Natural killer cell treated with Interleukin-12 subunit alpha and Interleukin-12 subunit beta and Interleukin-15 and Interleukin-18, amount 100 ng/mL, for 72 hours (primary cell): ENCODE results near the gene SUPT6H. TPM values are rescaled to one million over a fixed set of nuclear protein-coding genes. Genes with fewer than 3 reads are reported as not detected.
A peak's percentile ranks its signal among the peaks of the same experiment; 100 is the strongest.
"Not testable (repeated sequence)": the region's sequence is repeated elsewhere in the genome, so short reads cannot be mapped to it uniquely, and the experiment has no call there.

ENCODE experiments used
- ATAC-seq, 2 donors: fragments of 150-1000 bp; cut with Tn5 transposase in 1 of 2; sonication (Bioruptor Pico), chemical (Tn5 transposase) in 1 of 2; 2 replicates each; pipeline ENCODE4 v1.10.0; 2021
- DNase-seq: peaks from one replicate; pipeline ENCODE4 v3.0.0; 2022; ENCODE audit warnings: low spot score
- H3K27ac Mint-ChIP-seq, 2 donors: 1 replicate in 1 of 2; 2 replicates in 1 of 2; pipeline ENCODE4 v1.8.0; 2022; ENCODE audit warnings: mixed read lengths in 2 of 2, mild to moderate bottlenecking in 1 of 2, moderate library complexity in 1 of 2
- H3K27me3 Mint-ChIP-seq, 2 donors: 1 replicate in 1 of 2; 2 replicates in 1 of 2; pipeline ENCODE4 v1.8.0; 2022; ENCODE audit warnings: mixed read lengths in 2 of 2
- H3K36me3 Mint-ChIP-seq: one replicate; pipeline ENCODE4 v1.8.0; 2022; ENCODE audit warnings: mixed read lengths
- H3K4me1 Mint-ChIP-seq, 2 donors: 1 replicate in 1 of 2; 2 replicates in 1 of 2; pipeline ENCODE4 v1.8.0; 2022; ENCODE audit warnings: low read depth in 2 of 2, mixed read lengths in 2 of 2, mild to moderate bottlenecking in 1 of 2
- H3K4me3 Mint-ChIP-seq: one replicate; pipeline ENCODE4 v1.8.0; 2022; ENCODE audit warnings: mixed read lengths
- H3K9me3 Mint-ChIP-seq: 2 replicates; pipeline ENCODE4 v1.8.0; 2022; ENCODE audit warnings: mixed read lengths
- total RNA-seq, 2 donors: library from RNA; stranded (reverse); gene quantifications; one replicate each; pipeline ENCODE4 v1.2.3, GENCODE V29; 2022

SUPT6H gene
- total RNA-seq, 2 donors from 2014 or later, result 118 to 133 TPM

DNA sequence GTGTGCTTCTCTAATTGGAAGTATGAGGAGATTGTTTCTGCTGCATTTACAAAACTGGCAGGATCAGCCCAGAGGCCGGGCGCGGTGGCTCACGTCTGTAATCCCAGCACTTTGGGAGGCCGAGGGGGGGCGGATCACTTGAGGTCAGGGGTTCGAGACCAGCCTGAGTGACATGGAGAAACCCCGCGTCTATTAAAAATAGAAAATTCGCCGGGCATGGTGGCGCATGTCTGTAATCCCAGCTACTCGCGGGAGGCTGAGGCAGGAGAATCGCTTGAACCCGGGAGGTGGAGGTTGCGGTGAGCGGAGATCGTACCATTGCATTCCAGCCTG is 59.0 kb downstream of the SUPT6H start:
- Mint-ChIP-seq H3K4me3 (peak overlapping the region; percentile 97), H3K36me3 (peaks cover 34% of the 10 kb centered on the region), H3K27ac (peak overlapping the region; percentile 93 to 97), H3K4me1 (peaks cover 58% of the 10 kb centered on the region in 2 donors)
- not testable (repeated sequence) for ATAC-seq, H3K27me3 Mint-ChIP-seq, H3K9me3 Mint-ChIP-seq, DNase-seq

DNA sequence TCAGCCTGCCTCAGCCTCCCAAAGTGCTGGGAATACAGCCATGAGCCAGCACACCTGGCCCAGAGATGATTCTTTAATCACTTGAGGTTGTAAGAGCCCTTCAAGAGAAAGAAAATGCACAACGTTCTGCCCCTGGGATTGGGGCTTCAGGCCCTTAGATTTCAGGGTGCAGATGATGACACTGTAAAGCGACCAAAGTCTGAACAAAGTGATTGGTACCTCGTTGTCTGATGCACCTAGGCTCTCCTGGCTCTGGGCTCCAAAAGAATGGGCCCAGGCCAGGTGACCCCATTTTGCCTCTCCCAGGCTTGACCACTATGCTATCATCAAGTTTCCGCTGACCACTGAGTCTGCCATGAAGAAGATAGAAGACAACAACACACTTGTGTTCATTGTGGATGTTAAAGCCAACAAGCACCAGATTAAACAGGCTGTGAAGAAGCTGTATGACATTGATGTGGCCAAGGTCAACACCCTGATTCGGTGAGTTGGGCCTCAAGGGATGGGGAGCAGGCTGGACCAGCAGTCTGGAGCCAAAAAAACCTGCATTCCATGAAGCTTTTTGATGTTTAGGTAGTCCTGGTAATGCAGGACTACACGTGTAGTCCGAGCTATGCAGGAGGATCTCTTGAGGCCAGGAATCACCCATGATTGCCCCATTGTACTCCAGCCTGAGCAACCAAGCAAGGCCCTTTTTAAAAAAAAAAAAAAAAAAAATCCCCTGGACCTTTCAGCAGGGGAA is 60.6 kb downstream of the SUPT6H start:
- ATAC-seq (no peak), DNase-seq (no peak)
- Mint-ChIP-seq H3K27ac (peak overlapping the region in 1 of 2 donors; percentile 93), H3K9me3 (no peaks in the 10 kb centered on the region), H3K27me3 (no peaks in the 10 kb centered on the region), H3K4me1 (peaks cover 67 to 68% of the 10 kb centered on the region in 2 donors), H3K4me3 (peak overlapping the region; percentile 97), H3K36me3 (peaks cover 34% of the 10 kb centered on the region)

DNA sequence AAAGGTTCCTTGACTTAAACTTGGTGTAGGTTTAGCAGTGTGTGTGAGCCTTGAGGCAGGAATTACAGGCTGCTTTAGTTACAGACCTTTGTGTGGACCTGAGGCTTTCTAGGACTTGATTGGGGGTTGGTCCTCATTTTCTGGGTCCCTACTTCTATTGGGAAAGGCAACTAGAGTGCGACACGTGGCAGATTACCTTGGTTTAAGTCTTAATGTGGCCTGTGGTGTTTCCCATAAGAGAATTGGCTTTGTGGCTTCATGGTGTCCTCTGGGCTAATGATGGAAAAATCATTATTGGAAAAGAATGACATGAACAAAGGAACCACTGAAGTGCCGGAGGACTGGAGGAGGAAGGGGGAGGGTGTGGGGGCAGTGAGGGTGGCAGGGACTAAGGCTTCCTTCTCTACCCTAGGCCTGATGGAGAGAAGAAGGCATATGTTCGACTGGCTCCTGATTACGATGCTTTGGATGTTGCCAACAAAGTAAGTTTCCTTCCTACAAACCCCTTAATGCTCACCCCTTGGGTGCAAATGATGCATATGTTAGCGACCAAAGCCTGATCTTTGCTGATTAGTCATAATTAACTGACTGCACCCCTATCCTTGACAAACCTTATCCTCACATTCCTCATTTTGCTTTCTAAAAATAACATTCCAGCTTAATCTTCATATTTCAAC is 61.3 kb downstream of the SUPT6H start:
- Mint-ChIP-seq H3K4me3 (peak overlapping the region; percentile 97), H3K27me3 (no peaks in the 10 kb centered on the region), H3K4me1 (peaks cover 69 to 70% of the 10 kb centered on the region in 2 donors), H3K9me3 (no peaks in the 10 kb centered on the region), H3K27ac (peak overlapping the region in 1 of 2 donors; percentile 80), H3K36me3 (peaks cover 34% of the 10 kb centered on the region)
- ATAC-seq (no peak), DNase-seq (no peak)

DNA sequence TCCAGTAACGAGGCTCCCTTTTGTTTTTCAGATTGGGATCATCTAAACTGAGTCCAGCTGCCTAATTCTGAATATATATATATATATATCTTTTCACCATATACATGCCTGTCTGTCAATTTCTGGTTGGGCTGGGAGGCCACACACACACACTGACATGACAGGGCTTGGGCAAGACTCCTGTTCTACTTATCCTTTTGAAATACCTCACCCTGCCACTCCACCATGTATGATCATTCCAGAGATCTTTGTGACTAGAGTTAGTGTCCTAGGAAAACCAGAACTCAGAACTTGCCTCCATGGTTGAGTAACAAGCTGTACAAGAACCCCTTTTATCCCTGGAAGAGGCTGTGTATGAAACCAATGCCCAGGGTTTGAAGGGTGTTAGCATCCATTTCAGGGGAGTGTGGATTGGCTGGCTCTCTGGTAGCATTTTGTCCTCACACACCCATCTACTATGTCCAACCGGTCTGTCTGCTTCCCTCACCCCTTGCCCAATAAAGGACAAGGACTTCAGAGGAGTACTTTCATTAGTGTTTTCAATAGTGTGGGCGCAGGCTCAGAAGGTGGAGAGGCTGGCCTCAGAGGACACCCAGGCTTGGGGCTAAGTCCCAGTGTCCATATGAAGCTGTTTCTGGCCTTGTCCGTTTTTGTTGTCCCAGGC is 62.0 kb downstream of the SUPT6H start:
- H3K36me3 Mint-ChIP-seq, result peaks cover 34% of the 10 kb centered on the region
- not testable (repeated sequence) for DNase-seq, H3K9me3 Mint-ChIP-seq, ATAC-seq, H3K27me3 Mint-ChIP-seq
- peak overlapping the region; percentile 38 to 80 for H3K27ac Mint-ChIP-seq
- H3K4me3 Mint-ChIP-seq, result peak overlapping the region; percentile 97
- peaks cover 69 to 70% of the 10 kb centered on the region in 2 donors for H3K4me1 Mint-ChIP-seq

DNA sequence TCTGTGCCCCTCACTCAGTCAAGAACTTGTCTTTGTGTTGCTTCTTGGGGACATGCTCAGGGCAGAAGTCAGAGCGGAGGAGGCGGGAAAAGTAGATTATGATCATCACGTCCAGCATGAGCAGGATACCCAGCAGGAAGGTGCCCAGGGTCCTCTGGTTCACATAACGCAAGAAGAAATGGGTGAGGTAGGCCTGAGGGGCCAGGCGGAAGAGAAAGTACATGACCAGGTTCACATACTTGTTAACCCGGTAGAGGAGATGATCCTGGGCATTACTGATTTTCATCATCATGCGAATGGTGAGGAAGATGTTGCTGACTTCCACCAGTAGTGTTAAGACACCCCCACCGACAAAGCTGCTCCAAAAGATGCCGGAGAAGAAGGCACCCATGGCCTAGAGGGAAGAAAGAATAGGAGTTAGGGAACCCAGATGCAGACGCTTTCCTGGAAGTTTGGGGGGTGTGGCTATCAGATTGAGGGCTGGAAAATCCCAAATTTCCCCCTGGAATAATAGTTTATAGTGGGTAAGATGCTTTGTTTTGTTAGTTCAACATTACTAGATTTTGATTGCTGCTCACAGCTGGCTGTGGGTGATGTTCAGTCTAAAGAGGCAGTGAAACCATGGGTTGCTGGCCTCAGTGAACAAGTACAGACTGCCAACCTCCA is 62.6 kb downstream of the SUPT6H start:
- H3K27ac Mint-ChIP-seq, result peak overlapping the region; percentile 38 to 80
- H3K9me3 Mint-ChIP-seq, result no peaks in the 10 kb centered on the region
- H3K36me3 Mint-ChIP-seq, result peaks cover 34% of the 10 kb centered on the region
- peak overlapping the region; percentile 97 for H3K4me3 Mint-ChIP-seq
- ATAC-seq (no peak), DNase-seq (no peak)
- H3K27me3 Mint-ChIP-seq, result no peaks in the 10 kb centered on the region
- H3K4me1 Mint-ChIP-seq, result peaks cover 67 to 68% of the 10 kb centered on the region in 2 donors

DNA sequence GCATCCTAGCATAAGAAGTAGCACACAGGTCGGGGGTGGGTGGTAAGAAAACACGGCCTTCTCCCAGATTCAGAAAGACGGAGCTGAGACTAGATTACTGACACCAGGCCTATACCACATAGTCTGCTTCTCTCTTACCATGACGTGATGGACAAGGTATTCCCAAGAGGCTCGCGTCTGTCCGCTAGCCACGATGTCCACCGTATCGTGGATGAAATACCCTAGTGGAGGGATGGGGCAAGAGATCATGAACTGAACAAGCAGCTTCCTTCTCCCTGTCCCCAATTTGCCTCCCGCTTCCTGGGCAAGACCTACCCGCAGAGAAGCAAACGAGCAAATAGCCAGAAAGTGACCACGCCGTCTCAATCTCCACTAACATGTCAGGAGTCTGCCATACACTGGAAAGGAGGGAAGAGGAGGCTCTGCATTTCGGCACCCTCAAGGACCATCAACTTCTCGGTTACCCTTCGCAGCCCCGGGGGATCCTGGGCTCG is 63.2 kb downstream of the SUPT6H start:
- Mint-ChIP-seq H3K4me3 (peak overlapping the region; percentile 97), H3K4me1 (peaks cover 66 to 67% of the 10 kb centered on the region in 2 donors), H3K9me3 (no peaks in the 10 kb centered on the region), H3K36me3 (peaks cover 29% of the 10 kb centered on the region), H3K27ac (peak overlapping the region; percentile 38 to 80), H3K27me3 (no peaks in the 10 kb centered on the region)
- ATAC-seq (no peak), DNase-seq (no peak)

DNA sequence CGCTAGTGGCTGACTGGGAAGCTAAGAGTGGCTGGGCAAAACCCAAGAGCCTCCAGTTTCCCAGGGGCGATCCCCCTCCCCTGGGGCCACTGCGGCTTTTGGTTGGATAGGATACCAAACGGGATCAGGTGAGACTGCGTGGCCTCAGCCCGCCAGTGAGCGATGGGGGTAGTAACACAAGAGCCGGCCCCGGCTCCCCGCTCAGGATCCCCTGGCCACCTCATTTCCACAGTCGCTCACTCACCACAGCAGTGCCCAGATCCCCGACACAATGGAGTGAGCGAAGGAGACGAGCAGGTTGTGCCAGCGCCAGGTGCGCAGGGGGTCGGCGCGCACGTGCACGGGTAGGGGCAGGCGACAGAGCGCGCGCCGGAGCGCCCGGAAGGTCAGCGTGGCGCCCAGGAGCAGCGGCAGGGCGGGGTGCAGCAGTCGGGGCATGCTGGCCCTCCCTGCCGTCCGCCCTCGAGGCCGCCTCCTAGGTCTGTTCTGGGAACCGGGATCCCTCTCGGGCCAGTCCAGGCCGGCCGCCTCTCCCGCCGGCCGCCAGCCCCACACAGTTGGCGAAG is 63.7 kb downstream of the SUPT6H start:
- H3K27me3 Mint-ChIP-seq, result no peaks in the 10 kb centered on the region
- peak in 1 of 2 donors; percentile 8 for ATAC-seq
- H3K9me3 Mint-ChIP-seq, result no peaks in the 10 kb centered on the region
- H3K36me3 Mint-ChIP-seq, result peaks cover 24% of the 10 kb centered on the region
- H3K27ac Mint-ChIP-seq, result peak overlapping the region; percentile 38 to 80
- peak overlapping the region; percentile 97 for H3K4me3 Mint-ChIP-seq
- H3K4me1 Mint-ChIP-seq, result peaks cover 61 to 62% of the 10 kb centered on the region in 2 donors
- no peak for DNase-seq

DNA sequence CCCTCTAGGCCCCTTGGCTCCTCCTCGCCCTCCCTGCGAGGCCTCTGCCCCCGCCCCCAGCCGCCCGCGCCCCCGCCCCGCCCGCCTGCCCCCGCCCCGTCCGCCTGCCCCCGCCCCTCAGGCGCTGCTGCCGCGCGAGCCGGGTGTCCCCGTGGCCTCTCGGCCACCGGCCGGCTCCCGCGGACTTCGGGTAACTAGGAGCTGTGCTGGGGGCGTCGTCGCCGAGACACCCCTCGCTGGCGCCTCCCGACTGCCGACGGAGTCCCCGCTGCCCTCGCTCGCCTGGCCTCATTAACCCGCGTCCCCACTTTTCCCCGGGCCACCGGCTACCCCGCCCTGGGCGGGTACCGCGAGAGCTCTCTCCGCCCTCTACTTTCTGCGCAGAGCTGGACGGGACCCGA is 64.2 kb downstream of the SUPT6H start, which contains the start of gene TLCD1:
TSS of gene TLCD1 (minus strand) at position 8 of the 401 bp plus-strand sequence. CDS start 136 bp downstream, outside the sequence.
- Mint-ChIP-seq H3K4me1 (peaks cover 59 to 60% of the 10 kb centered on the region in 2 donors), H3K27me3 (no peaks in the 10 kb centered on the region), H3K36me3 (peaks cover 22% of the 10 kb centered on the region), H3K4me3 (peak within 1 kb of the TSS; percentile 97), H3K9me3 (no peaks in the 10 kb centered on the region), H3K27ac (peak within 1 kb of the TSS; percentile 95 to 98)
- DNase-seq (peak; percentile 84), ATAC-seq (peak; percentile 60 to 71)

DNA sequence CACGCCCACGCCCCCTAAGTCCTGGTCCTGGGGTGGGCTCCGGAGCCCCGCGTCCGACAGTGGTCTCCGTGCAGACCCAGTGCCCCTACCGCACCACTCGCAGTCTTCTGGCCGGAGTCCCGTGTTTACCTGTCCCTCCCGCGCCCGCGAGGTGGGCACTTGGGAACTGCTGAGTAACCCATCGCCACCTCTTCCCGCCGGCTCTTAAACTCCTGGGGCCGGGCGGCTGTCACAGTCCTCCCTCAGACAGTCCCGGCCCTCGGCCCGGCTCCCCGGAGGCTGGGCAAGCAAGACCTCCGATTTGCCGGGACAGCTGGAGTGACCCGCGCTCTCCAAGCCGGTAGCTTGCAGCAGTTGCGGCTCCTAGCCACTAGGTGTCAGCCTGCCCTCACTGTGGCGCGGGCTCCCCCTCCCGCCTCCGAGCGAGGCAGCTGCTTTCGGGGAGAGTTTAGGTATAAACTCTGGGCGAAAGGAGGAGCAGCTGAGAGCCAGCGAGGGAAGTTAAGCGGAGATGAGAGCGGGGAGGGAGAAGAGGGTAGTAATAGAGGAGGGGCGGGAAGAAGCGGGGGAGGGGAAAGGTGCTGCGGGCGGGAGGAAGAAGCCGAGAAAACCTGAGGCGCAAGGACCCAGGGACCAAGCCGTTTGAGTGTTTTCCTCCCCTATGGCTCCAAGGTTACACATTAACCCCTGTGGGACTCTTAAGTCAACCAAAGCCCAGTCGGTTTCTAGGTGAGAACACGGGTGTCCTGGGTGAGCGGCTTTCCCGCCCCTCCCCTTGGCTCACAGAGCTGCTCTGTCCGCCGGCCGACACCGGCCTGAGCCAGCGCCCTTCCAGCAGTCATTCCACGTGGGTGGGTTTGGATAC is 64.9 kb downstream of the SUPT6H start:
- DNase-seq, result peak; percentile 93

DNA sequence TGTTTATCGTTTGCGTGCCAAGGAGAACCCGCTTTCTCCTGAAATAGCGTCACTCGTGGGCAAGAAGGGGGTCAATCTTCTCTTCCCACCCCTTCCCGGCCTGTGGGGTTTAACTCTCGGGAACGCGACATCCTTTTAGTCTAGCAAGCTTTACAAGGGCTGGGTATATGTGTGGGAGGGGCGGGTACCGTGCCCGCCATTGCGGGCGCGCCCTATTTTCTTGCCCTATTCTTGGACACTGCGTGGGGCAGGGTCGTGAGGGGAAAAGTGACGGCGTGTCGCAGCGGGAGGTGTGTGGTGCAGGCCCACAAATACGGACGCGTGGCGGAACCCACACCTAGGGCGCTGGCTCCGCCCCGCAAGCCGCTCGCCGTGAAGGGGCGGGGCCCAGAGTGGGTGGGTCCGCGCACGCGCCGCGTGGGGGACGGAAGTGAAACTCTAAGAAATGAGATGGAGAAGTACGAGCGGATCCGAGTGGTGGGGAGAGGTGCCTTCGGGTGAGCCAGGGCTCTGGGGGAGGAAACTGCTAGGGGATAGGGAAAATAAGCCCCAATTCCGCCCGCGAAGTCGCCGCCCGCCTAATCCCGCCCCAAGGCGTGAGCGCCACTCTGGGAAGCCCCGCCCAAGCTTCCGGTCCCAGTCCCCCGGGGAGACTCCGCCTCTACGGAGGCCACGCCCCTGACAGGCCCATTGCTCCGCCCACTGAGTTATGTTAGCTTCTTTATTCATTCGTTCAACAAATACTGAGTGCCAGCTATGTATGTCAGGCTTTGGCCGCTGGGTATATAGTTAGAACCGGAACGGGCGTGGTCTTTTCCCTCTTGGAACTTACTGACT is 66.6 kb downstream of the SUPT6H start, which contains the start of gene NEK8:
TSS of gene NEK8 (plus strand) at position 425 of the 837 bp plus-strand sequence. CDS start at position 451, 26 bp downstream.
- Mint-ChIP-seq H3K36me3 (peaks cover 14% of the 10 kb centered on the region), H3K4me1 (peaks cover 47 to 50% of the 10 kb centered on the region in 2 donors), H3K27me3 (no peaks in the 10 kb centered on the region), H3K4me3 (peak within 1 kb of the TSS; percentile 91), H3K9me3 (no peaks in the 10 kb centered on the region), H3K27ac (peak within 1 kb of the TSS; percentile 95 to 98)
- ATAC-seq (peak; percentile 74 to 84), DNase-seq (peak; percentile 96)

More for the DNA sequence above, 64.9 kb downstream of the SUPT6H start:
- Mint-ChIP-seq H3K27ac (peak overlapping the region; percentile 95 to 98), H3K4me1 (peaks cover 55 to 56% of the 10 kb centered on the region in 2 donors), H3K4me3 (peak overlapping the region; percentile 91), H3K27me3 (no peaks in the 10 kb centered on the region), H3K9me3 (no peaks in the 10 kb centered on the region), H3K36me3 (peaks cover 18% of the 10 kb centered on the region)
- peak; percentile 69 to 76 for ATAC-seq

DNA sequence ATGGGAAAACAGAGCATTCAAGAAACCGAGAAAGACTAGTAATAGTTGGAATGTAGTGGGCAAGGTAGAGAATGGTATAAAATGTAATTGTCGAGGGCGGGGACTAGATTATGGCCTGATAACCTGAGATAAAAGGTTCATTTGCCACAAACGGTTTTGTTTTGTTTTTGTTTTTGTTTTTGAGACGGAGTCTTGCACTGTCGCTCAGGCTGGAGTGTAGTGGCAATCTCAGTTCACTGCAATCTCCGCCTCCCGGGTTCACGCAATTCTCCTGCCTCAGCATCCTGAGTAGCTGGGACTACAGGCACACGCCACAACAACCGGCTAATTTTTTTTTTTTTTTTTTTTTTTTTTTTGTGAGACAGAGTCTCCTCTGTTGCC is 67.9 kb downstream of the SUPT6H start:
- H3K4me1 Mint-ChIP-seq, result peaks cover 35 to 37% of the 10 kb centered on the region in 2 donors
- no peak for DNase-seq
- H3K27ac Mint-ChIP-seq, result peak overlapping the region in 1 of 2 donors; percentile 29
- peaks cover under 1% of the 10 kb centered on the region for H3K36me3 Mint-ChIP-seq
- no peaks in the 10 kb centered on the region for H3K27me3 Mint-ChIP-seq
- H3K4me3 Mint-ChIP-seq, result no peak overlapping the region
- no peaks in the 10 kb centered on the region for H3K9me3 Mint-ChIP-seq
- ATAC-seq, result no peak
